Activated CD8-positive, alpha-beta T cell treated with anti-CD3 and anti-CD28 coated beads for 36 hours (primary cell): ENCODE results near the gene DUSP12. TPM values are rescaled to one million over a fixed set of nuclear protein-coding genes. Genes with fewer than 3 reads are reported as not detected.
A peak's percentile ranks its signal among the peaks of the same experiment; 100 is the strongest.

Experiments
- ATAC-seq: fragments of 200-7000 bp; cut with Tn5 transposase; one replicate; pipeline ENCODE4 v1.10.0; 2021; ENCODE audit warnings: mild to moderate bottlenecking, moderate library complexity
- CTCF ChIA-PET: fragments of 350-600 bp; sonication (Branson Sonifier 250); formaldehyde crosslinking; loops from one replicate; lab custom pipeline; 2021; ENCODE audit warnings: antibody characterized with exemption; lab: Charles Lee
- POLR2A ChIA-PET: fragments of 350-600 bp; sonication (Branson Sonifier 250); formaldehyde crosslinking; loops from one replicate; lab custom pipeline; 2021; ENCODE audit warnings: antibody characterized with exemption; lab: Charles Lee
- DNase-seq: peaks from one replicate; pipeline ENCODE4 v3.0.0-alpha.2; 2020
- H3K27ac Mint-ChIP-seq: one replicate; pipeline ENCODE4 v1.8.0; 2021; ENCODE audit warnings: mild to moderate bottlenecking, mixed read lengths
- H3K27me3 Mint-ChIP-seq: one replicate; pipeline ENCODE4 v1.8.0; 2021; ENCODE audit warnings: mixed read lengths
- H3K36me3 Mint-ChIP-seq: one replicate; pipeline ENCODE4 v1.8.0; 2021; ENCODE audit warnings: low read depth, mixed read lengths
- H3K4me1 Mint-ChIP-seq: one replicate; pipeline ENCODE4 v1.8.0; 2021; ENCODE audit warnings: low read depth, mixed read lengths
- H3K4me3 Mint-ChIP-seq: one replicate; pipeline ENCODE4 v1.8.0; 2021; ENCODE audit warnings: mild to moderate bottlenecking, moderate library complexity, mixed read lengths
- H3K9me3 Mint-ChIP-seq: one replicate; pipeline ENCODE4 v1.8.0; 2021; ENCODE audit warnings: mixed read lengths
- intact Hi-C: fragments of 100-400 bp; cut with micrococcal nuclease; formaldehyde crosslinking; loops from one replicate; pipeline ENCODE4 v1.10.0; 2022
- total RNA-seq, 2 experiments: library from RNA; stranded (reverse); gene quantifications; one replicate each; pipeline ENCODE4 v1.2.3, GENCODE V29; 2021
- TF ChIP-seq, protein P1 (sequence below): fragments of 200-600 bp; IDR thresholded peaks from one replicate; pipeline ENCODE4 v1.8.0; 2022; ENCODE audit warnings: antibody characterized with exemption, mild to moderate bottlenecking

Gene DUSP12
- total RNA-seq, 2 experiments from 2014 or later, result 25.3 to 25.4 TPM

DNA sequence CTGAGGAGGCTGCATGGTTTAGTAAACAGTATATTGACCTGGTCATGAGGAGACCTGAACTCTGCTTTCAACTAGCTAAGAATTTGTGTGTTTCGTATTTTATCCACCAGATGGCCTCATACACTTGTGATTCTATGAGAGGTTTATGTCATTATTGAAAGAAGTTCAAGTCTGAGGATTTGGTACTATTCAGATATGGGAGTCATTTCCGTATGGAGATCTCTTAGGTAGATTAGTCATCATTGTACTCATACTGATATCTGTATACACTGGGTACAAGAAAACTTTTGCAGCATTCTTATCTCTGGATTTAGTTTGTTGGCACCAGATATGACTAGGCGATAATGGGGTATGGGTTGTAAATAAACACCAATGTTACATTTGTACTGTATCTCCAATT lies 43.2 kb downstream of the DUSP12 start:
- TF ChIP-seq, protein P1, sequence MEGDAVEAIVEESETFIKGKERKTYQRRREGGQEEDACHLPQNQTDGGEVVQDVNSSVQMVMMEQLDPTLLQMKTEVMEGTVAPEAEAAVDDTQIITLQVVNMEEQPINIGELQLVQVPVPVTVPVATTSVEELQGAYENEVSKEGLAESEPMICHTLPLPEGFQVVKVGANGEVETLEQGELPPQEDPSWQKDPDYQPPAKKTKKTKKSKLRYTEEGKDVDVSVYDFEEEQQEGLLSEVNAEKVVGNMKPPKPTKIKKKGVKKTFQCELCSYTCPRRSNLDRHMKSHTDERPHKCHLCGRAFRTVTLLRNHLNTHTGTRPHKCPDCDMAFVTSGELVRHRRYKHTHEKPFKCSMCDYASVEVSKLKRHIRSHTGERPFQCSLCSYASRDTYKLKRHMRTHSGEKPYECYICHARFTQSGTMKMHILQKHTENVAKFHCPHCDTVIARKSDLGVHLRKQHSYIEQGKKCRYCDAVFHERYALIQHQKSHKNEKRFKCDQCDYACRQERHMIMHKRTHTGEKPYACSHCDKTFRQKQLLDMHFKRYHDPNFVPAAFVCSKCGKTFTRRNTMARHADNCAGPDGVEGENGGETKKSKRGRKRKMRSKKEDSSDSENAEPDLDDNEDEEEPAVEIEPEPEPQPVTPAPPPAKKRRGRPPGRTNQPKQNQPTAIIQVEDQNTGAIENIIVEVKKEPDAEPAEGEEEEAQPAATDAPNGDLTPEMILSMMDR, result peak; percentile 73
- intact Hi-C loops, result loop anchor here (5.0 kb wide), 1 partner anchor 245 kb away; no protein-coding TSS in a partner anchor
- Mint-ChIP-seq H3K27me3 (no peaks in the 10 kb centered on the region), H3K27ac (no peak overlapping the region), H3K4me3 (no peak overlapping the region), H3K9me3 (no peaks in the 10 kb centered on the region), H3K36me3 (peaks cover 42% of the 10 kb centered on the region), H3K4me1 (peaks cover 5% of the 10 kb centered on the region)
- CTCF ChIA-PET, result interaction anchor here (0.6 to 8.3 kb wide), 48 partner anchors 8 to 309 kb away, joined by 3 to 166 read pairs (median 4); partner anchors contain the start of genes ATF6, DUSP12 and OLFML2B
- POLR2A ChIA-PET, result interaction anchor here (0.6 to 1.4 kb wide), 2 partner anchors 242 to 243 kb away, joined by 3 to 4 read pairs; no protein-coding TSS in a partner anchor
- no peak for DNase-seq
- peak; percentile 77 for ATAC-seq

DNA sequence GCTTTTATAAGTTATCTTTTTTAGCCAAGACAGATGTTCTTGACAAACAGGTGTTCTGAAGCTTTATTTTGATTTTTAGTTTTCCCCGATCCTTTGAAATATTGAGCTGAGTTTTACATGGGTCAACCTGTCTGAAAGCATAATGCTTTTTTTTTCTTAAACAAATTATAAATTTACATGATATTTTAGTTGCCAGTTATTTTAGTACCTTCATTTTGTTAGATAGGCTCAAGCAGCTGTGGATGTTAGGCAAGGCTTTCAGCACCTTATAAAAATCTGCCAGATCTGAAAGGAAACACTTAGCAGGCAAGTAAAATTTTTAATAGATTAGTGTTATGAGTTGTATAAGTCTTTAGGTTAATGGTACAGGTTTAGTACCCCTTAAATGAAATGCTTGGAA lies 50.2 kb downstream of the DUSP12 start:
- intact Hi-C loops, result no loop called here

GRCh38 chr1:161801955-161802354 lies 52.4 kb downstream of the DUSP12 start:
- H3K9me3 Mint-ChIP-seq, result no peaks in the 10 kb centered on the region
- CTCF ChIA-PET, result interaction anchor here (0.9 to 1.6 kb wide), 3 partner anchors 8 to 54 kb away, joined by 3 to 7 read pairs (median 3); no protein-coding TSS in a partner anchor
- DNase-seq (no peak), ATAC-seq (no peak)
- no peaks in the 10 kb centered on the region for H3K27me3 Mint-ChIP-seq
- POLR2A ChIA-PET, result no interaction called here
- intact Hi-C loops, result no loop called here
- no peak overlapping the region for H3K27ac Mint-ChIP-seq
- peaks cover 49% of the 10 kb centered on the region for H3K36me3 Mint-ChIP-seq
- TF ChIP-seq, protein P1, result no peak
- H3K4me3 Mint-ChIP-seq, result no peak overlapping the region
- peaks cover 13% of the 10 kb centered on the region for H3K4me1 Mint-ChIP-seq

More for the DNA sequence above, 50.2 kb downstream of the DUSP12 start:
- Mint-ChIP-seq H3K4me1 (peaks cover 7% of the 10 kb centered on the region), H3K27ac (no peak overlapping the region), H3K4me3 (no peak overlapping the region), H3K27me3 (no peaks in the 10 kb centered on the region), H3K9me3 (no peaks in the 10 kb centered on the region), H3K36me3 (peaks cover 43% of the 10 kb centered on the region)
- POLR2A ChIA-PET, result no interaction called here
- CTCF ChIA-PET, result interaction anchor here (1.7 kb wide), 1 partner anchor 238 kb away, joined by 5 read pairs; no protein-coding TSS in a partner anchor
- ATAC-seq (no peak), DNase-seq (no peak)
- TF ChIP-seq, protein P1, result no peak

GRCh38 chr1:161803181-161803580 lies 53.6 kb downstream of the DUSP12 start:
- intact Hi-C loops, result no loop called here
- no peak overlapping the region for H3K27ac Mint-ChIP-seq
- CTCF ChIA-PET, result interaction anchor here (1.3 to 1.6 kb wide), 2 partner anchors 9 to 11 kb away, joined by 3 to 5 read pairs; no protein-coding TSS in a partner anchor
- no peaks in the 10 kb centered on the region for H3K9me3 Mint-ChIP-seq
- POLR2A ChIA-PET, result interaction anchor here (0.9 kb wide), 1 partner anchor 11 kb away, joined by 3 read pairs; no protein-coding TSS in a partner anchor
- no peaks in the 10 kb centered on the region for H3K27me3 Mint-ChIP-seq
- H3K36me3 Mint-ChIP-seq, result peaks cover 41% of the 10 kb centered on the region
- no peak overlapping the region for H3K4me3 Mint-ChIP-seq
- H3K4me1 Mint-ChIP-seq, result peaks cover 13% of the 10 kb centered on the region
- TF ChIP-seq, protein P1, result no peak
- DNase-seq, result no peak
- ATAC-seq, result no peak
